ENCODE measurements around the gene STPG3. TPM values are rescaled to one million over a fixed set of nuclear protein-coding genes. Genes with fewer than 3 reads are reported as not detected.

The STPG3 gene
- total and polyA plus RNA-seq, 9 of the 15 experiments (the other 6 are each of a cell fraction or from before 2014, with no cell fraction given): not detected

GRCh38 chr9:137241490-137242268 is 9.4 kb upstream of the STPG3 start (continued):
- TF ChIP-seq ZNF184 (CRISPR knock-in tag; IDR thresholded peaks at IDR 0.05) (no peak), PHF20 (IDR thresholded peaks at IDR 0.05; ENCODE audit: partially characterized antibody) (peak; percentile 25), HNRNPK (IDR thresholded peaks at IDR 0.05; ENCODE audit: low read depth, low read length, poor library complexity, severe bottlenecking) (no peak), HMGXB4 (CRISPR knock-in tag; IDR thresholded peaks at IDR 0.05) (no peak), ZNF41 (CRISPR knock-in tag; conservative IDR thresholded peaks at IDR 0.05) (no peak), EZH2 (IDR thresholded peaks at IDR 0.05; ENCODE audit: borderline replicate concordance, low read depth, low read length) (no peak), U2AF1 (optimal IDR thresholded peaks at IDR 0.05; ENCODE audit: low read depth, low read length) (peak; percentile 71), POLR2G (IDR thresholded peaks at IDR 0.05; ENCODE audit: low read depth, low read length) (peak; percentile 92), GATAD2A (IDR thresholded peaks at IDR 0.05) (0 out of 2 replicates have a peak, but pooled peaks have one; percentile 50), GTF2E2 (tag; IDR thresholded peaks at IDR 0.05) (no peak)
